GF-D8 (cell line): ENCODE measurements around the gene BCAS1.
"Not testable (repeated sequence)": the region's sequence is repeated elsewhere in the genome, so short reads cannot be mapped to it uniquely, and the experiment has no call there.

ENCODE experiments used
- DNase-seq: peaks from one replicate; lab custom pipeline; 2025; lab: John Stamatoyannopoulos, UW

Gene BCAS1

DNA sequence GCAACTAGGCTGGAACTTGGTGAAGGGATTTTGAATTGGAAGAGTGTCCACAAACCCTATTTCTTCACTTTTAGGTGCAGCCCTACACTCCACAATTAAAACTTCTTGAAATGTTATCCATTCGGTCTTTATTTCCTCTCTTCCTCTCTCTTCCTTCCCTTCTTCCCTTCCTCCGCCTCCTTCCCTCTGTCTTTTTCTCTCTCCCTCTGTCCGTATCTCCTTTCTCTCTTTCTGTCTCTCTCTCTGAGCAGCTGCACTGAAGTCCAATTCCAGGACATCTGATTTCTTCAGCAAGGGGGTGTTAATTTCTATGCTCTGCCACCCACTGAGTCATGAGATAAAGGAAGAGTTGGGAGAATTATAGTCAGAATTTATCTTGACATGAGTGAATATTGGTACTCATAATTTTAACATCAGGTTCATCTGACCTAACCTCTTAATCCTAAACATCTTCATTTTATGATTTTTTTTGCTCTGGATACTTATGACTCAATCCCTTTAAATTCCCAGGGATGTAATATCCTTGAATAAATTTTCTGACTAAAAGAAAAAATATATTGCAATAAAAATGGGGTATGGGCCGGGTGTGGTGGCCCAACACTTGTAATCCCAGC is 84.2 kb downstream of the BCAS1 start:
- DNase-seq: no peak

DNA sequence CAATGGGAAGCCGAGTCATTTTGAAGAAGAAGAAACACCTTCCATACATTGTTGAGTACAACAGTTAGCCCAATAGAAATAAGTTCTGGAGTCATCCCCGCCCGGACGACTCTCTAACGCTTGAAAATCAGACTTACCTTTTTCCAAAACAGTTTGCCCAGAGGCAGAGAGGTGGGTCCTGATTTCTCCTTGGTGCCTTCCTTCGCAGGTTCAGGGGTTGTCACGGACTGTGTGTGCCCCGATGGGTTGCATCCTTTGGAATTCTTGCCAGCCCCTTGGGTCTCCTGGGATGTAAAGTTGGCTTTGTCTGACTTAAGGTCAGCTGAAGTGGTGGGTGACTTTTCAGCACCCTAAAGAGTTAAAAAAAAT is 85.3 kb downstream of the BCAS1 start:
- DNase-seq: no peak

- no peak for DNase-seq
Observed at GRCh38 chr20:53984356-53985149, 85.8 kb downstream of the BCAS1 start.

DNA sequence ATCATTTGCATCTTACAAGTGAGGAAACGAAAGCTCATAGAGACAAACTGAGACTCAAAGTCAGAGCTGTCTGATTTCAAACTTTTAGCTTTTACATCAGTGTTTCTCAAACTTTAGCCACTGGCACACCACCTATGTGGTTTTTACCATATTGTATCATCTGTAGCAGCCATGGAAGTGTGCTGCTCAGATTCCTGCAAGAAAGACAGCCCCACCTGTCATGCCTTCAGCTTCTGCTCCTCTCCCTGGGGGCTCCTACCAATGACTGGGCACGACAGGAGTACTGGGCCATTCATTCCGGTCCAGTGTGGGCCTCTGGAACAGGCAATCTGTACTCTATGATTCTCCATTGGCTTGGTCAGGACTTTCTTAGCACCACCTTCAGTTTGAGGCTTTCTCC is 87.0 kb downstream of the BCAS1 start:
- no peak for DNase-seq

DNA sequence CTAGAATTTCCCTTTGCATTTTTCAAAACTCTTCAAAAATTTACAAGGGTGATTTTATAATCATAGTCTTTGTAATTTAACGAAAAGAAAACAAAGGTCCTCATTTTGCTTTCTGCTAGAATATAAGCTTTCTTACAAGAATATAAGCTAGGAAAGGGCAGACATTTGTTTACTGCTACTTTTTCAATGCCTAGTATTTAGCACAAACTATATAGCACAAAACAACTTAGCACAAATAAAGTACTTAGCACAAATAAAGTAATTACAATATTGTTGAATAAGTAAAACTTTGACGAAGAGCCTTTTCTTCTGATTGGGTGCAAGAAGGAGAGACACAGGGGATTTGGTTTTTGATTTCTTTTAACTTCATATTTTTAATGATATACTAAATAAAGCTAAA is 87.8 kb downstream of the BCAS1 start:
- DNase-seq: no peak

DNA sequence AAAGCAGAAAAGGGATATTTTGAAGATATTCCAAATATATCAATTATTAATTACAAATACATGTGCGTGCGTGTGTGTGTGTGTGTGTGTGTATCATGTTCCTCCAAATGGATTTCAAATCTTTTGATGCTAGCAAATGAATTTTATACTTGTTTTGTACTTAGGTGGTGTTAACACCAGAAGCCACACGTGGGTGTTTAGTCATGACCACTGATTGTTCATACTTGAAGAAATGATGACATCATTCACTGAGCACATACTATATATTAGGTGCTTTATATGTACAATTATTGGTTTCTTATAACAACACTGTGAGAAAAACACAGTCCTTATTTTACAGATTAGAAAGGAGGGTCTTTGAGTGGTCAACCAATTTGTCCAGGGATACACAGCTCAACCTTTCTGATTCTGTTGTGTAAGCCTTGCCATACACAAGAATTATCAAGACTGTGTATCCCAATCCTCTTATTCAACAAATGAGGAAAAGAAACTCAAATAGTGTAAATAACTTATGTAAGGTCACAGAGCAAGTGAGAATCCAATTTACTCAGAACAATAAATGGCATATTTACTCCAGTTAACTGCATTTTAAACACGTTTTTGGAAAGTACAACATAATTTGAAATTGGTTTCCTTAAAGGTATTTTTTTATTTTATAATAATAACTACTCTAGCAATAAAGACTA is 88.5 kb downstream of the BCAS1 start:
- no peak for DNase-seq

GRCh38 chr20:53981130-53981529 is 89.3 kb downstream of the BCAS1 start:
- DNase-seq: no peak

GRCh38 chr20:53980031-53980465 is 90.3 kb downstream of the BCAS1 start:
- DNase-seq: no peak

DNA sequence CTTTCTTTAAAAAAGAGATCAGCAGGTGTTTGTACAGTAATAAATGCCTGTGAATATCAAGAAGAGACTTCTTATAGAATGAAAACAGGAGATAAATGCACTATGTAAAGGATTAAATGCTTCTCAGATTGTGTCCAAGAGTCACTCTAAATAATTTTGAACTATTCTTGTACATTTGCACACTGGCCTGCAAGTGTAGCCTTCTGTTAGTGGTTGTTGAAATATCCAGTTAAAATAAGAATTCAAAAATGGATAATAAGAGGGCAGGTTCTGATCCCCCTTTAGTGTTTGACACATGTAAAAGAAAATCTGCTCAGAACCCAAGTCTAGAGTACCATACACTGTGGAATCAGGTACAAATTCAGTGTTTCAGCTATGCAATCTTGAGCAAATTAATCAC is 91.9 kb downstream of the BCAS1 start:
- no peak for DNase-seq

DNA sequence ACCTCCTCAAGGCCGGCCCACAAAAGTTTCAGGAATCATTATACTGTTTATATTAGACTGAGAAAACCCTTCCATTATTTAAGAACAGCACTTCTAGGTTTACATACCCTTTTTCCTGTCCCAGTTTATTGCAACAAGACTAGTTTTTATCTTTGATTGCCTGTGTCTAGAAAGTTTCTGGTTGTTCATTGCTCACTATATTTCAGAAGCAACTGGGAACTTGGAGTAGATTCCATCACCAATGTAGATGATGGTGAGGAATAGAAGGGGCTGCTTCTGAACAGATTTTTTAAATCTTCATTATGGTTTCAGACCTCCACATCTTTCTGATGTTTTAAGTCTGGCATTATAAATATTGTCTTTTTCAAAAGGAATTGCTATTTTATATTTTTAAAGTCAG is 93.0 kb downstream of the BCAS1 start:
- DNase-seq: no peak

DNA sequence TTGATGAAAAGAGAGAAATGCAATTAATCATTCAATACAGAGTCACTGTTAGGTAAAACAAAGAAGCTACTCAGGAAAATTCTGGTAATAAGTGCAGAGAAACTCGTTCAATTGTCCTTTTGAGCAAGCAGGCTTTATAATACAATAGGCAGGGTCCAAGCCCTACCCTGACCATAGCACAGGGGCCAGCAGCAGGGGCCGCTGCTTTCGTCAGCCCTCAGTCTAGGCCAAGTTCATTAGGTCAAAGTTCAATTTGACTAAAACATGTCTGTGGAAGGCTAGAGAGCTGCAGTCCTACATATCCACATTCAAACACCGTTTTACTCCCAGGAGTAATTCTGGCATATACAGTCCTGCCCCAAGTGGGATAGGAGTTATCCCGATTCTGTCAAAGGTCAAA is 94.6 kb downstream of the BCAS1 start:
- DNase-seq: no peak

DNA sequence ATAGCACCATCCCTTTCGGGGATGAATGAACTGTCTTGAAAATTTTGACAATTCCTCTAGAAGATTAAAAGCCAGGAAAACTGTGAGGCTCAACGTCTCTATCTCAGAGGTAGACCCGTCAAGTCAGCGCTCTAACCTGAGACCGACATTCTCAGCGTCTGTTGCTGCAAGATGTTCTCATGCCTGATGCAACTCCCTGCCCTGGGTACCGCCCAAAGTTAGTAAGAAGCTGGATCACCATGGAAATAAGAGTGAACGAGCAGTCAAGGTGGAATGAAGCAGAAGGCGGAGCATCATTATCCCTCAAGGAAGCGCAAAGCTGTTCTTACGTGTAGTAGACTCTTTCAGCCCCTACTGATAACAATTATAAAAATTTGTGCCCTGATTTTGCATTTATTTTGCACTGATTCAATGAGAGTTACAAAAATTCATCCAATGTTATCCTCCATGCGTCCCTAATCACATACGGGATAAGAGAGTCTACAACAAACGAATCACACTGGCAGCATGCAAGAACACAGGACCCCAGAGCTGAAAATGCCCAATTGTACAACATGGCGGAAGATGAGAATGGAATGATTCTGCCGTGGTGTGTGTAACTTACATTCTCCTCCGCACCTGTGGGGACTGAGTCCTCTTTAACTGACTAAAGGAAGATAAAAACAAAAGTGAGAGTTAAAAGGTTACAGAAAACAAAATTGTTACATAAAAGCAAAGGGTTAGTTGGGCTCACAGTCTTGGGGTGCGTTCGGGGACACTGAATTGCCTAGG is 95.4 kb downstream of the BCAS1 start:
- DNase-seq: no peak

- not testable (repeated sequence) for DNase-seq
Observed at GRCh38 chr20:53973882-53974281, 96.5 kb downstream of the BCAS1 start.

DNA sequence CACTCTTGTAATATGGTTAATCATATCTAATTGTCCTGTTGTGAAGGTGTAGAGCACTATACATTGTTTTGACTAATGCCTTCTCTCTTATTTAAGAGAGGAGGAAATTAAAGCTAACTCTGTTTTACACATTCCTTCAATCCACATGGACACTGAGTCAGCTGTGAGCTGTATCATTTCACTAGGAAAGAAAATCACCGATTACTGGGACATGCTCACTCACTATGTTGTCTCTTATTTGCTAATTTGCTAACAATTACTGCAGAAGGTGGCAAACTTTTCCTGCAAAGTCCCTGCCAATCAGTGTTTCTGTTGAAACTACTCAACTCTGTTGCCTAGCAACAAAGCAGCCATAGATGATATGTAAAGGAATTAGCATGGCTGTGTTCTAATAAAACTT is 98.2 kb downstream of the BCAS1 start:
- no peak for DNase-seq

GRCh38 chr20:53971096-53971683 is 99.2 kb downstream of the BCAS1 start:
- DNase-seq: no peak

DNA sequence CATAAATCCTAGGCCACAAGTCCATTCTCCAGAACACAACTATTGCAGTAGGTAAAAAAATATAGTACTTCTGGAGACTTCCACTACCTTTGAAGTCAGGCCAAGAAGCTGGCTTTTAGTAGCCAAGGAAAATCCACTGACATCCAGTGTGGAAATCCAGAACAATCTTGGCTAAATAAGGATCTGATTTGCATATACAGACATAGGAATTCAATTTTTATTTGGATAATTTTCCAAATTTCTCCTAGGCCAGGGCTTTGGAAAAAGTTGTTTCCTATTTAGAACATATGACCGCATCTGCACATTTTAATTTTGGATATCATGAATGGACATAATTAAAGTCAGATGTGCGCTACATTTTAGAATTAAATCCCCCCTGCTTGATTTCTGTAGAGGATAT is 100.2 kb downstream of the BCAS1 start:
- no peak for DNase-seq

DNA sequence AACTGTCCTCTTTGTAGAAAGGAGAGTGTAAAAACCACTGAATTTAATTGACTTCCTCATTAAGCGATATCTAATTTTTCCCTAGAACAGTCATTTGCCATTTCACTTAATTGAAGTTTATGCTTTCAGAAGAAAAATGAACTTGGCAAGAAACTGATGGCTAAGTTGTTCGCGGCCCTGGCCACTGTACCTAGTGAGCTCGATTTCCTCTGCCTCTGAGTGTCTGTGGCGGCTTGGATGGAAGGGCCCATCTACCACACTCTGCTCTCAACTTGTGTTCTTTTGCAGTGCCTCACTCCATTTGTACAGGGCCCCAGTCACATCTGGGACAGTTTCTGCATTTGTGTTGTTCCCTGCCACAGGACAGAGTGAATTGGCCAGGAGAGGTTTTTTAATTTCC is 102.9 kb downstream of the BCAS1 start:
- DNase-seq: no peak

DNA sequence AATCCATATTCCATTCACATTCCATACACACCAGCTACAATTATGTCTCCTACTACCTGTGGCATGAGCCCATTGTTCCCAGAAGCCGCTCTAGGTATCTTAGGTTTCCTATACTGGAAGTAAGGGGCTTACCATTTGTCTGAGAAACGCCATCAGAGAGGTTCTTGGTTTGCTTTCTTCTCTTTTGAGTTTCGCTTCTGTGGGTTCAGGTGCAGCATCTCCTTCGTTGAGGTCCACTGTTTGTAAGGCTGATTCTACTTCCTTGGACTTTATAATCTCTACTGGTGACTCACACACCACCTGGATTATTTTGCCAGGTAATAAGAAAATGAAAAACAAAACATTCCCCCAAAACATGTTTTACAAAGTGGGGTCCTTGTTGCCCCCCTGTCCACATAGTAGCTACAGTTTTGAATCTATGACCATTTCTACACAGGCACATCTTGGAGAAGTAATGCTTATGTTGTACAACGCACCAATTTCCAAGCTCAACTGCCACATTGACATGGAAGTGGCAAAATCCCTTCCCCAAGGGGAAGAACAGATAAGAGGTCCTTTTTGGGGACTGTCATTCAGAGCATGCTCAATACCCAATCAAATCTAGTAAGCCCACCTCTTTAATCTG is 103.5 kb downstream of the BCAS1 start:
- no peak for DNase-seq

DNA sequence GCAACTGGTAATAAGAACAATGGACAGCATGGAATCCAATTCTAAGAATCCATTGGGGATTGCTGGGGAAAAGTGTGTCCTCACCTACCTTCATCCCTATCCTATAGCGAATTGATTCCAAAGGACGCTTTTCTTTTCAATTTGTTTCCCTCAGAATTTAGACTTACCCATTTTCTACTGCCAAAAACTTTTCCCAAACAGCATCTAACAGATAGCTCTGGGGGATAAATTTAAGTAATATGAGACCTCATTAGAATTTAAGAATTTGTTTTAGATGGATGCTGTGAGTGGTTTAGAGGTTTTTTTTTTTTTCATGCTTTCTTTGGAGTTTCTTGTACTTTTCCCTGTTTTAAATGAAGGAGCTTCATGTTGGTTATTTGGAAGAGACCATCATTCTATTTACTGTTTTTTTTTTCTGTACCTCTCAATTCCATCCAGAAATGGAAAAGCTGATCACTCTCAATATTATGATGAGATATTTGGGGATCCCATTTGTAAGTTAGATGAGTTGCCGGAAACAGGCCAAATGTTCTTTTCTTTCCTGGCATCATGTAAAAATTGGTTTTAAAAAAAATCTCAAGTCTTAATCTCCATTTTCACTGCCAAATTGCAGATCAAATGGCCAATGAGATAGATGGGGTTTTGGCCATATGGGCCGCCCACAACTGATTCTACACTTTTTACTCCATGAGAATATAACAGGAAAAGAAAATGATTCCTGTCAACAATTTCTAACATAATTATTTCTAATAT is 105.7 kb downstream of the BCAS1 start:
- no peak for DNase-seq

DNA sequence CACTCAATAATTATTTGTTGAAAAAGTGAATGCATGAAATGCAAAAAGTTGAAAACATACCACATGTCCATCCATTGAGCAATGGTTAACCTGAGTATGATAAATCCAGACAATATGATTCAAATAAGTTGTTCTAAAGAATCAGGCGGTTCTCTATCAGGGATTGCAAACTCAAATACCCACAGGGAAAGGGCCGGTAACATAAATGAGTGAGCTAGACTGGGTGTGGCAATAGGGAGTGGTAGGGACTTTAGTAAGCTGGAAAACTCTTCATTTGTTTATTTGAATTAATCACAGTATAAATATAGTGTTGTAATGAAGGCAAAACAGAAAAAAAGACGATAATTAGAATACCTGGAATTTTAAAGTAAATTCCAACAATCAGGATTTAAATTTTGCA is 106.3 kb downstream of the BCAS1 start:
- DNase-seq: no peak

DNA sequence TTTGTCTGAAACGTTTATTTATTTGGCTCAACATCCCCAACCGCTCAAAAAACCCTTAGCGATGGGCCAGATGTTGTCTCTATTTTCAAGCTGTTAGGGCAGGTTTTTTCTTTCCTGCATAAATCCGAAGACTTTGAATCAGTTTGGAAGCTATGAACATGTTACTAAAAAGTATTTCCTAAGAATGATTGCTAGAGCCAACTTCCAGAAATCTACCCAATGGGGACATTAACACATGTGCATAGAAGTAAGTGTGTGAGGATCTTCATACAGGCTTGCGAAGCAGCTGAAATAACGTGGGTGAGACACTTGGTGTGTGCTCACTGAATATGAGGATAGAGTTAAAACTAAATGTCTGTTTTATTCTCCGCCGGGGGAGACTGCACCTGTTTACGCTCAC is 106.8 kb downstream of the BCAS1 start:
- no peak for DNase-seq
